Left cardiac atrium (tissue), 4 donors: ENCODE results near the gene RBKS. TPM values are rescaled to one million over a fixed set of nuclear protein-coding genes. Genes with fewer than 3 reads are reported as not detected.

Source experiments
- ATAC-seq, 2 donors: fragments of 200-7000 bp; cut with Tn5 transposase; one replicate each; pipeline ENCODE4 v1.9.1; 2020; ENCODE audit warnings: mild to moderate bottlenecking in 2 of 2, moderate library complexity in 2 of 2
- DNase-seq: peaks from one replicate; pipeline ENCODE4 v3.0.0-alpha.2; 2020
- intact Hi-C, 2 donors: fragments of 100-400 bp; cut with DNase I; formaldehyde crosslinking; loops; one replicate each; pipeline versions ENCODE4 v1.14.1 to v1.15.1; 2022 to 2023
- total RNA-seq, 2 donors: library from RNA; stranded (reverse); fragmentation: NEBNext Ultra II Directional; extraction: Animal tissue kit (Norgen Biotek cat#: 25700); gene quantifications; one replicate each; pipeline ENCODE4 v1.2.1, GENCODE V29; 2021
- donor health status: DM: no; HTN: yes; CAD: no.
- donor health status: DM: no; HTN: yes; CAD: no; lungs with severe emphysema.
- donor health status: DM: yes; HTN: yes; CAD: no.
- donor health status: Dilated cardiomyopathy.

Gene RBKS
- total RNA-seq, 2 donors from 2014 or later = 3.3 TPM

- DNase-seq = no peak
- intact Hi-C loops = no loop called here
- ATAC-seq = no peak
Observed at GRCh38 chr2:27847333-27847732, 42.9 kb downstream of the RBKS start.

- DNase-seq (no peak), ATAC-seq (peak in 1 of 2 donors; percentile 64)
- intact Hi-C loops = no loop called here
Observed at GRCh38 chr2:27844821-27845255, 45.3 kb downstream of the RBKS start.

- intact Hi-C loops = no loop called here
- no peak for DNase-seq
- no peak for ATAC-seq
Observed at GRCh38 chr2:27843992-27844391, 46.2 kb downstream of the RBKS start.

- ATAC-seq = no peak
- intact Hi-C loops = no loop called here
Observed at GRCh38 chr2:27842894-27843293, 47.3 kb downstream of the RBKS start.

DNA sequence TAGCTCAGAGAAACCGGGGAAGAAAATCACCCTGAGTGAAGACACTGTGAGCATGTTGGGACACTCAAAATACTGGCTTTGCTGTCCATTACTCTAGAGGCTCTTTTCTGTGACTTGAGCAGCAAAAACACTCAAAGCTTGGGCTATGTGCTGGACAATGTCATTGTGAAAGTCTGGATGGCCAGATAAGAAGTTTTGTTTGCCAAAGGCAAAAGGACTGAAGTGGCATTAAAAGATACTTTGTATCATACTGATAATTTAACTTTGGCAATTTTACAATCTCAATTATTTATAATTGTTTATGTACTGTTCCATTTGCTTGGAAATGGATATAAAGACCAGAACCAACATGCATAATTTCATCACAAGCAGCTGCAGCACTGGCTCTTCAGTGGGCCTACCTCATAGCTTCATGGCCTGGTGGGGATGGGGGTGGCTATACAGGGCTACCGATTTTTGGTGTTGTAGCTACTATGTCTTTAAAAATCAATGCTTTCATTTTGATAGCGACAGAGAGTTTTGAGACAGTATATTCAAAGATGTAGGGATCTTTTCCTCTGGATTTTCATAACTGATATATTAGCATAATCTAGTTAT lies 51.1 kb downstream of the RBKS start:
- no peak for ATAC-seq
- intact Hi-C loops = no loop called here
- DNase-seq = no peak

More at GRCh38 chr2:27842894-27843293, 47.3 kb downstream of the RBKS start:
- no peak for DNase-seq

GRCh38 chr2:27838502-27838901 lies 51.7 kb downstream of the RBKS start:
- DNase-seq (no peak), ATAC-seq (no peak)
- intact Hi-C loops = no loop called here

DNA sequence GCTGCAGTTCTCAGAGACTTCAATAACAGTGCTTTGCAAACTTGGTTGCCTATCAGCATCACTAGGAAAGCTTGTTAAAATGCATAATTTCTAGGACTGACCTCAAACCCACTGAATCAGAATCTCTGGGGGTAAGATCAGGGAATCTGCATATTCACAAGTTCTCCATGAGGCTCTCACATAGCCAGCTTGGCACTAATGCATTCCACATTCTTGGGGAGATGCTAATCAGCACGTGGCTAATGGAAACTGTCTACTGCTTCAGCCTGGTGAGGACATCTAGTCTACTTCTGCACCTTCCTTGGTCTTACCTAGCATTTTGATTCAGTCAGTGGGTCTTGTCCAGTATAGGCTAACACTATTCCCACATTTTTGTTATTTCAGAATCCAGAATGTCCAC lies 56.3 kb downstream of the RBKS start:
- no peak for ATAC-seq
- intact Hi-C loops = no loop called here

DNA sequence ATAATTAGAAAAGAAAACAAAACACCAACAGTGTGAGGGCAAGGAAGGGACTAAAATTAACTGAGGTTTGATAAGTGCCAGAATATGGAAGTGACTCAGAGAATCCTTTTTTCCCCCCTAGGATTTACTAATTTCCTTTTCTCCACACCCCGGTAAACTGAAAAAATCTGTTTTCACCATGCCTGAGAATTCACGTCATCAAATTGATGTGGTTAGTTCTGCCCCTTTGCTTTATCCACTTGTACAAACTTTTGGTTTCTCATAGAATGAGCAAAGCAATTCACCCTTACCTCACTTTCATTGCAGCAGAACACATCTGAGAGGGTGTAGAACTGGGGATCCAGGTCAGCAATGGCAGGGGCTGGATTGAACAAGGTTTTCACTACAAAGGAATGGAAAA lies 57.8 kb downstream of the RBKS start:
- no peak for DNase-seq
- ATAC-seq = no peak
- intact Hi-C loops = no loop called here

More for the DNA sequence above, 56.3 kb downstream of the RBKS start:
- no peak for DNase-seq

DNA sequence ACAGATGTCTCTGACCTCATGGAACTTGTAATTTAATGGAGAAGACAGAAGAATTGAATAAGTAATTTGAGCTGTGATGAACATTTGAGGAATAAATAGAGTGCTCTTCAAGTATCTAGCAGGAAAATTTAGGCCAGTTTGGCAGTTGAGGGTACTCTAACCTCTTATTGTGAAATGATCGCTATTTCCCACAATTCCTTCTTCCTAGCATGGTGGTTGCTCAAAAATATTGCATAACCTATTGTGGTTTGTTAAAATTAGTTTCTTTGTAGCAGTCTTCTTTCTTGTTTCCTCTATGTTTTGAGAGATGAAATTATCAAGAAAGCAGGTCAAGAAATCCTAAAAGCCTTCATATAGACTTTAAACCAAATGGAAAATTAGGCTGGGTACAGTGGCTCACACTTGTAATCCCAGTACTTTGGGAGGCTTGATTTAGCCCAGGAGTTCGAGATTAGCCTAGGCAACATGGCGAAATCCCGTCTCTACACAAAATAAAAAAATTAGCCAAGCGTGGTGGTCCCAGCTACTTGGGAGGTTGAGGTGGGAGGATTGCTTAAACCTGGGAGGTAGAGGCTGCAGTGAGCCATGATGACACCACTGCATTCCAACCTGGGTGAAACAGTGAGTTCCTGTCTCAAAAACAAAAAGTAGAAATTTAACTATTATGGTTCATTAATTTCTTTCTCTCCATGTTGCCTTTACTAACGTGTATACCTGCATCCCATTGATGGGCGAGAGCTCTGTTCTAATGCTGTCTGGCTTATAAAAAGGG lies 58.7 kb downstream of the RBKS start:
- DNase-seq (no peak), ATAC-seq (no peak)
- intact Hi-C loops = no loop called here

DNA sequence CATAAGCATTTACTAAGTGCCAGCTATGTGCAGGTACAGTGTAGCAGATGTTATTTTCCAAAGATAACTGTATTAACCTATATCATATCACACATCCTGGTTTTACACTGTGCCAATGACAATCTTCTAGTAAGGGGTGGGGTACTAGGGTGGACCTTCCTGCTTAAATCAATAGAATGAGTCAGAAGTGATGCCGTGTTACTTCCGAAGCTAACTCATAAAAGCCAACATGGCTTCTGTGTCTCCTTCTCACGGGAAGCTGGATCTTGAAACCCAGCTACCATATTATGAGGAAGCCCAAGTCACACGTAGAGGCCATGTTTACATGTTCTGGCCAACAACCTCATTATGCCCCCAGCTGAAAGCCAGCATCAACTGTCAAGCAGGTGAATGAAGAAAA lies 59.5 kb downstream of the RBKS start:
- intact Hi-C loops = no loop called here
- no peak for DNase-seq
- ATAC-seq = no peak

- DNase-seq (no peak), ATAC-seq (no peak)
- intact Hi-C loops = no loop called here
Observed at GRCh38 chr2:27829791-27830190, 60.4 kb downstream of the RBKS start.

DNA sequence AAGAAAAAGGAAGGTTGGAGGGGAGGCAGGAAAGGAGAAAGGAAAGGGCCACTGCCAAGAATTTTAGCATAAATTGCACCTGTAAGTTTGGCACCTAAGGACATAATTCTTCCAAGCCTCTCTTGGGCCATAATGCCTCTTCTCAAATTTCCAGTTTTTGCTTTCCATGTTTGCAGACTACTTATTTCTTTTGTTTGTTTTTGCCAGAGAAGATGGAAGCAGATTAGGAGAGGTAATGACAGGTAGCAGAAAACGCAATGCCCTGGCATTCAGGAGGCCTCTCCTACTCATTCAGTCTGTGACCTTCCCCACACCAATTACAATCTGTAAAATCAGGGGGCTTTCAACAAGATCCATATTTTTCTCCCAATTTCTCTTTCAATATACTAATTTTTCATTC lies 61.9 kb downstream of the RBKS start:
- DNase-seq (no peak), ATAC-seq (no peak)
- intact Hi-C loops = no loop called here

GRCh38 chr2:27824401-27824800 lies 65.8 kb downstream of the RBKS start:
- ATAC-seq = no peak
- intact Hi-C loops = no loop called here
- no peak for DNase-seq

DNA sequence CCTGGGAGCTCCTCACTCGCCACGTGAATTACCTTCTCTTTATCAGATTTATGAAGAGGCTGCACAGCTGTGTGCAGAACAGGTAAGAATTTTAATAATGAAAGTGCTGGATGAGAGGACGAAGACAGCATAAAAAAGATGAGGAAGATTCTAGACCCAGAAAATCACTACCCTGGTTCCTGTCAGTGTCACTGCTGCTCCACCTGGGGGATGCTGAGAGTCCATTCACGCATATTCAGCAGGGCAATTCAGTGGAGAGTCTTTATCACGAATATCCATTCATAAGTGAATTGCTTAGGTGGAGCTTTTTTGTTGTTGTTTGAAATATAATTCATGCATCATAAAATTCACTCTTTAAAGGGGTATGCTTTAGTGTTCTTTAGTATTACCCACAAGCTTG lies 66.6 kb downstream of the RBKS start:
- intact Hi-C loops = no loop called here
- ATAC-seq = peak; percentile 26 to 73

GRCh38 chr2:27823135-27823534 lies 67.1 kb downstream of the RBKS start:
- intact Hi-C loops = no loop called here
- DNase-seq = no peak
- peak; percentile 62 to 84 for ATAC-seq

More for the DNA sequence above, 66.6 kb downstream of the RBKS start:
- DNase-seq = no peak

- intact Hi-C loops = no loop called here
Observed at GRCh38 chr2:27822049-27822448, 68.1 kb downstream of the RBKS start.

DNA sequence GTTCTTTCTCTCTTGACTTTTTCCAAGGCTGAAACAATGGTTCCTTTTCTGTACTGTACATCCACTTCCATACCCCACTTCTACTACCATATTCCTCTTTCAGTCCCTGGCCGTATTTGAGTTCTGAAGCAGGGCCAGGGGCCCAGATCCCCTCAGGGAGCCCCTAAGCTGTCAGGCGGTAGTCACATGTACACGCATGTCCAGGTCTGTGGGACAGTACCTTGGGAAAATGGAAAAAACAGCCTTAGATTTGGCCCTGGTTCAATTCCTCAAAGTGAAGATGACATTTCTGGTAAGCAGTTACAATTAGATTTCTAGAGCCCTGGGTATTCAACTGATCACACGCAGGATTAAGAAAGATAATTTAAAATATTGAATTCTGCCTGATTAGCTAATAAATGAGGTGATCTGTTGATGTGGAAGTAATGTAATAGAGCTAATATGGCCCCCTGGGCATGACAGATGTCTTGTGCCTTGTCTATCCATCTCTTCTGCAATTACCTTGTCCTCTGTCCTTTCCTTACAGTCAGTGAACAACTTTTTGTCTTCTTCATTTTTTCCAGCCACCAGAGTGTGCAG lies 74.2 kb downstream of the RBKS start:
- no peak for ATAC-seq
- intact Hi-C loops = no loop called here
- DNase-seq = no peak

More at GRCh38 chr2:27822049-27822448, 68.1 kb downstream of the RBKS start:
- ATAC-seq (no peak), DNase-seq (no peak)

- intact Hi-C loops = no loop called here
- DNase-seq (no peak), ATAC-seq (no peak)
Observed at GRCh38 chr2:27814758-27815157, 75.4 kb downstream of the RBKS start.

DNA sequence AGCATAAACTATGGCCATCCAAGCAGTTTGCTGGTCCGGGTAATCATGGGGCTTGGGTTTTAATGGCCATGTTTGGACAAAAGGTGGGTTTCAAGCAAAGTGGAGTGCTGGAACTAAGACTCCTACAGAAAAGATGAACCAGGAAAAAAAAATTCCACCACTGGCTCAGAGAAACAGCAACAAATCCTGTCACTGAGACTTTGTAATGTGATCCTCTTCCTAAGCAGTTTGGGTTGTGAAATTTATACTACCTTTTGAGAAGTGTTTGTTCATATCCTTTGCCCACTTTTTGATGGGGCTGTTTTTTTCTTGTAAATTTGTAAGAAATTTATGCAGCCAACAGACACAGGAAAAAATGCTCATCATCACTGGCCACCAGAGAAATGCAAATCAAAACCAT lies 78.4 kb downstream of the RBKS start:
- DNase-seq (no peak), ATAC-seq (no peak)
- intact Hi-C loops = no loop called here

- intact Hi-C loops = no loop called here
- peak in 1 of 2 donors; percentile 12 for ATAC-seq
- no peak for DNase-seq
Observed at GRCh38 chr2:27810455-27810854, 79.7 kb downstream of the RBKS start.
